ENCODE results near the gene GSG1L2. TPM values are rescaled to one million over a fixed set of nuclear protein-coding genes. Genes with fewer than 3 reads are reported as not detected.

Gene GSG1L2
- total RNA-seq, 1 donor from 2014 or later = not detected

DNA sequence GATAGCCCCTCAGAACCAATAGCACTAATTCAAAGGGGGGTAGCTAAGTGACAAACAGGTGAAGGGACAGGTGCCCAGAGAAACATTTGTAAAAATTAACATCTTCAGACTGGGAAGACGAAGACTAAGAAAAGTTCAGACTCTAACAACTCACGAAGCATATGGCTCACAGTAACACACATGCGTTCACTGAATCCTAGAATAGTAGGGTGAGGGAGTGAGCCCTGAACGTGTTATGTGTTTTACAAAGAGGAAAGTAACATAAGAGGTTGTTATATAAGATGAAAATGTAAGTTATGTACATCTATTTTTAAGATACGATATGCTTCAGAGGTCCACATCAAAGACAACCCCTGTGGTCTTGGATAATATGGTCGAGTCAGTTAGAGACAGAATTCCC is 15.2 kb downstream of the GSG1L2 start:
- no peaks in the 10 kb centered on the region for H3K36me3 Mint-ChIP-seq (ENCODE audit: low read depth, unreplicated experiment)
- H3K9me3 Mint-ChIP-seq (ENCODE audit: unreplicated experiment) = no peaks in the 10 kb centered on the region
- no peak for FAIRE-seq
- Histone ChIP-seq H3K79me2 (ENCODE audit: insufficient read depth, low read length) (no peaks in the 10 kb centered on the region), H3K4me2 (ENCODE audit: low read length) (no peak overlapping the region), H3K4me1 (ENCODE audit: insufficient read depth, low read length) (no peaks in the 10 kb centered on the region), H3K27me3 (ENCODE audit: insufficient read depth, low read length) (no peaks in the 10 kb centered on the region), H3K27ac (ENCODE audit: low read depth, low read length) (no peak overlapping the region), H4K20me1 (ENCODE audit: insufficient read depth, low read length) (no peaks in the 10 kb centered on the region), H3K4me3 (ENCODE audit: insufficient read depth, low read depth, low read length) (no peak overlapping the region), H2AFZ (ENCODE audit: low read depth, low read length) (no peak overlapping the region), H3K9me3 (ENCODE audit: insufficient read depth, low read depth, low read length) (no peaks in the 10 kb centered on the region), H3K9ac (ENCODE audit: low read length) (no peak overlapping the region), H3K36me3 (ENCODE audit: insufficient read depth, low read length) (no peaks in the 10 kb centered on the region)
- no peak for DNase-seq (ENCODE audit: low read depth)
- no peak overlapping the region for H3K27ac Mint-ChIP-seq (ENCODE audit: unreplicated experiment)
- H3K4me3 Mint-ChIP-seq (ENCODE audit: unreplicated experiment) = no peak overlapping the region
- peaks cover 2% of the 10 kb centered on the region for H3K27me3 Mint-ChIP-seq (ENCODE audit: low read depth, unreplicated experiment)
- H3K4me1 Mint-ChIP-seq (ENCODE audit: low read depth, unreplicated experiment) = peaks cover 5% of the 10 kb centered on the region
- TF ChIP-seq, protein P1, sequence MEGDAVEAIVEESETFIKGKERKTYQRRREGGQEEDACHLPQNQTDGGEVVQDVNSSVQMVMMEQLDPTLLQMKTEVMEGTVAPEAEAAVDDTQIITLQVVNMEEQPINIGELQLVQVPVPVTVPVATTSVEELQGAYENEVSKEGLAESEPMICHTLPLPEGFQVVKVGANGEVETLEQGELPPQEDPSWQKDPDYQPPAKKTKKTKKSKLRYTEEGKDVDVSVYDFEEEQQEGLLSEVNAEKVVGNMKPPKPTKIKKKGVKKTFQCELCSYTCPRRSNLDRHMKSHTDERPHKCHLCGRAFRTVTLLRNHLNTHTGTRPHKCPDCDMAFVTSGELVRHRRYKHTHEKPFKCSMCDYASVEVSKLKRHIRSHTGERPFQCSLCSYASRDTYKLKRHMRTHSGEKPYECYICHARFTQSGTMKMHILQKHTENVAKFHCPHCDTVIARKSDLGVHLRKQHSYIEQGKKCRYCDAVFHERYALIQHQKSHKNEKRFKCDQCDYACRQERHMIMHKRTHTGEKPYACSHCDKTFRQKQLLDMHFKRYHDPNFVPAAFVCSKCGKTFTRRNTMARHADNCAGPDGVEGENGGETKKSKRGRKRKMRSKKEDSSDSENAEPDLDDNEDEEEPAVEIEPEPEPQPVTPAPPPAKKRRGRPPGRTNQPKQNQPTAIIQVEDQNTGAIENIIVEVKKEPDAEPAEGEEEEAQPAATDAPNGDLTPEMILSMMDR (IDR thresholded peaks at IDR 0.05; ENCODE audit: insufficient read depth, low read depth, low read length) = no peak
- TF ChIP-seq EZH2 (IDR thresholded peaks at IDR 0.05; ENCODE audit: insufficient read depth, low read length) = no peak

DNA sequence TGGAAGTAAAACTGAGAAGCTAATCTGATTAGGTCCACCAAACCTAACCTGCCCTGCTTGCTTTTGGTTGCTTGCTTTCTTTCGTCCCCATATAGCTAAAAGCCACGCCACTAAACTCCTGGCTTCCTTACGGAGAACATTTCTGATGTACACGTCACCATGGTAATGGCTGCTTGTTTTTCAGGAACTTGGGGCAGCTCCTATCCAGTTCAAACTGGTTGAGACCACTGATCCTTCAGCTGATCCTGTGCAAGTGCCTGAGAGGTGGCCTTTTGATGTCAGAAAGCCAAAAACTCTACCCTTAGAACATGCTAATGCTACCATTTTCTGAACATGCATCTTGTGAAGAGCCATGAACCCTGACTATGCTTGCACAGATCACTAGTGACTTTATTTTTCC is 16.1 kb downstream of the GSG1L2 start:
- no peak overlapping the region for H3K4me3 Mint-ChIP-seq (ENCODE audit: unreplicated experiment)
- Histone ChIP-seq H3K9me3 (ENCODE audit: insufficient read depth, low read depth, low read length) (no peaks in the 10 kb centered on the region), H3K27me3 (ENCODE audit: insufficient read depth, low read length) (no peaks in the 10 kb centered on the region), H3K4me2 (ENCODE audit: low read length) (no peak overlapping the region), H3K36me3 (ENCODE audit: insufficient read depth, low read length) (no peaks in the 10 kb centered on the region), H3K4me1 (ENCODE audit: insufficient read depth, low read length) (no peaks in the 10 kb centered on the region), H3K27ac (ENCODE audit: low read depth, low read length) (no peak overlapping the region), H2AFZ (ENCODE audit: low read depth, low read length) (no peak overlapping the region), H3K9ac (ENCODE audit: low read length) (no peak overlapping the region), H4K20me1 (ENCODE audit: insufficient read depth, low read length) (no peaks in the 10 kb centered on the region), H3K79me2 (ENCODE audit: insufficient read depth, low read length) (no peaks in the 10 kb centered on the region), H3K4me3 (ENCODE audit: insufficient read depth, low read depth, low read length) (no peak overlapping the region)
- peaks cover 2% of the 10 kb centered on the region for H3K27me3 Mint-ChIP-seq (ENCODE audit: low read depth, unreplicated experiment)
- FAIRE-seq = no peak
- no peak overlapping the region for H3K27ac Mint-ChIP-seq (ENCODE audit: unreplicated experiment)
- DNase-seq (ENCODE audit: low read depth) = no peak
- H3K36me3 Mint-ChIP-seq (ENCODE audit: low read depth, unreplicated experiment) = no peaks in the 10 kb centered on the region
- no peaks in the 10 kb centered on the region for H3K4me1 Mint-ChIP-seq (ENCODE audit: low read depth, unreplicated experiment)
- no peak for TF ChIP-seq EZH2 (IDR thresholded peaks at IDR 0.05; ENCODE audit: insufficient read depth, low read length)
- TF ChIP-seq, protein P1 (IDR thresholded peaks at IDR 0.05; ENCODE audit: insufficient read depth, low read depth, low read length) = no peak
- no peaks in the 10 kb centered on the region for H3K9me3 Mint-ChIP-seq (ENCODE audit: unreplicated experiment)

DNA sequence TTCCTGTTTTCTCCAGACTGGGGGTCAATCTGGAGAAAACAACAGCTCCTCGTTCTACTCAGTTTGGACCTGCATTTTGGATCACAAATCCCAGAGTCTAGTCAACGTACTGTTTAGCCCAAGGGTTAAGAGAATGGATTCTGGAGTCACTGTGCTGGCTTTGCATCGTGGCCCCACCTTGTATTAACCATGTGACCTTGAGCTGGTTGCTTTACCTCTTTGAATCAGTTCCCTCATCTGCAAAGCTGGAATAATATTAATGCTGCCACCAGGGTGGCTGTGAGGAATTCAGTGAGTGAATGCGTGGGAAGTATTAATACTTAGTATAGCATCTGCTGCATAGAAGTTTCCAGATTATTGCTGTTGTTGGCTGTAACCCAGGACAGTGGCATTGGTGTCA is 19.2 kb downstream of the GSG1L2 start:
- TF ChIP-seq EZH2 (IDR thresholded peaks at IDR 0.05; ENCODE audit: insufficient read depth, low read length) = no peak
- TF ChIP-seq, protein P1 (IDR thresholded peaks at IDR 0.05; ENCODE audit: insufficient read depth, low read depth, low read length) = no peak

More for the DNA sequence above, 19.2 kb downstream of the GSG1L2 start:
- H3K9ac ChIP-seq (ENCODE audit: low read length) = no peak overlapping the region
- no peak overlapping the region for H3K4me2 ChIP-seq (ENCODE audit: low read length)
- DNase-seq (ENCODE audit: low read depth) (no peak), FAIRE-seq (no peak)
- no peaks in the 10 kb centered on the region for H3K9me3 ChIP-seq (ENCODE audit: insufficient read depth, low read depth, low read length)
- H3K79me2 ChIP-seq (ENCODE audit: insufficient read depth, low read length) = no peaks in the 10 kb centered on the region
- H3K27ac Mint-ChIP-seq (ENCODE audit: unreplicated experiment) = no peak overlapping the region
- no peak overlapping the region for H3K4me3 Mint-ChIP-seq (ENCODE audit: unreplicated experiment)
- H4K20me1 ChIP-seq (ENCODE audit: insufficient read depth, low read length) = no peaks in the 10 kb centered on the region
- H3K4me1 Mint-ChIP-seq (ENCODE audit: low read depth, unreplicated experiment) = no peaks in the 10 kb centered on the region
- H3K4me1 ChIP-seq (ENCODE audit: insufficient read depth, low read length) = no peaks in the 10 kb centered on the region
- H2AFZ ChIP-seq (ENCODE audit: low read depth, low read length) = no peak overlapping the region
- H3K36me3 ChIP-seq (ENCODE audit: insufficient read depth, low read length) = no peaks in the 10 kb centered on the region
- no peaks in the 10 kb centered on the region for H3K36me3 Mint-ChIP-seq (ENCODE audit: low read depth, unreplicated experiment)
- H3K9me3 Mint-ChIP-seq (ENCODE audit: unreplicated experiment) = no peaks in the 10 kb centered on the region
- H3K4me3 ChIP-seq (ENCODE audit: insufficient read depth, low read depth, low read length) = no peak overlapping the region
- H3K27me3 ChIP-seq (ENCODE audit: insufficient read depth, low read length) = no peaks in the 10 kb centered on the region
- H3K27ac ChIP-seq (ENCODE audit: low read depth, low read length) = no peak overlapping the region
- H3K27me3 Mint-ChIP-seq (ENCODE audit: low read depth, unreplicated experiment) = peaks cover 2% of the 10 kb centered on the region
